ENCODE measurements around the gene AQP12A. TPM values are rescaled to one million over a fixed set of nuclear protein-coding genes. Genes with fewer than 3 reads are reported as not detected.
"Not testable (repeated sequence)": the region's sequence is repeated elsewhere in the genome, so short reads cannot be mapped to it uniquely, and the experiment has no call there.

The AQP12A gene
- total and polyA plus RNA-seq, 8 donors = not detected

GRCh38 chr2:240695593-240695992 is 3.9 kb downstream of the AQP12A start:
- H3K4me1 ChIP-seq; H3K27ac ChIP-seq; H3K36me3 ChIP-seq; H3K4me3 ChIP-seq; H3K9me3 ChIP-seq; DNase-seq; intact Hi-C loops (cut with DNase I; ENCODE audit: low total_unique reads): not testable (repeated sequence)
- H3K27me3 ChIP-seq = peaks cover 0 to 11% (median 0%) of the 10 kb centered on the region in 3 donors
- WGBS, 5 donors = no CpG with 5 or more reads among the region's 19 CpGs

GRCh38 chr2:240696469-240696868 is 4.8 kb downstream of the AQP12A start:
- peaks cover 0 to 17% (median 0%) of the 10 kb centered on the region in 3 donors for H3K27me3 ChIP-seq
- H3K4me3 ChIP-seq; H3K27ac ChIP-seq; DNase-seq; intact Hi-C loops (cut with DNase I; ENCODE audit: low total_unique reads); H3K36me3 ChIP-seq; H3K9me3 ChIP-seq; H3K4me1 ChIP-seq: not testable (repeated sequence)
- WGBS, 5 donors = 69 to 93% (median 87%) methylated on average over 2 to 4 of the region's 13 CpGs

- H3K4me3 ChIP-seq; H3K9me3 ChIP-seq; DNase-seq; H3K36me3 ChIP-seq; H3K27ac ChIP-seq; intact Hi-C loops (cut with DNase I; ENCODE audit: low total_unique reads); H3K4me1 ChIP-seq: not testable (repeated sequence)
- peaks cover 0 to 43% (median 0%) of the 10 kb centered on the region in 3 donors for H3K27me3 ChIP-seq
- 20 to 66% (median 54%) methylated on average over 1 to 6 of the region's 33 CpGs for WGBS, 5 donors
Observed at GRCh38 chr2:240698852-240699561, 7.3 kb downstream of the AQP12A start.

GRCh38 chr2:240699835-240700234 is 8.2 kb downstream of the AQP12A start:
- intact Hi-C loops (cut with DNase I; ENCODE audit: low total_unique reads) = loop anchor here (10.0 kb wide), 1 partner anchor 195 kb away; no protein-coding TSS in a partner anchor
- not testable (repeated sequence) for H3K4me1 ChIP-seq, H3K4me3 ChIP-seq, H3K36me3 ChIP-seq, DNase-seq, H3K9me3 ChIP-seq, H3K27ac ChIP-seq
- H3K27me3 ChIP-seq = peaks cover 0 to 51% (median 0%) of the 10 kb centered on the region in 3 donors
- WGBS, 5 donors = 40 to 53% (median 46%) methylated on average over 6 to 8 of the region's 8 CpGs; no CpG with 5 or more reads in 1 of the 5 donors

DNA sequence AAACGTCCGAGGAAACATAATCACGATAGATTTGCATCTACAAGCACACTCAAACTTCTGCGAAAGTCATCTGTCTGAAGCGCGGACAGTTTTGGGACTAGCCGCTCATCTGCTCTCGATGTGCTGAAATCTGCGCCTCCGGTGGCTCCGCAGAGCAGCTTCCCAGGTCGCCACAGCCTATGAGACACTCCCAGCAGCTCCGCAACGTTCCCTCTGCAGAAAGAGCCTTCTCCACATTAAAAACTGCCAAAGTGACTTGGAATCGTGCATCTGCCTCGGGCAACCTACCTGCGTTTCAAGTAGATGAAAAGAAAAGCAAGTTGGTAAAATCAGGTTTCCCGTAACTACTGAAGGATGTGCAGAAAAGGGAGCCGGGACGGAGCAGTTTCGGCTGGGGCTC is 8.9 kb downstream of the AQP12A start:
- H3K4me1 ChIP-seq, H3K27ac ChIP-seq, H3K36me3 ChIP-seq, H3K9me3 ChIP-seq, DNase-seq, H3K4me3 ChIP-seq: not testable (repeated sequence)
- 74 to 82% (median 79%) methylated on average over 13 to 20 of the region's 21 CpGs for WGBS, 5 donors
- intact Hi-C loops (cut with DNase I; ENCODE audit: low total_unique reads) = loop anchor here (10.0 kb wide), 1 partner anchor 196 kb away; no protein-coding TSS in a partner anchor
- peaks cover 0 to 56% (median 0%) of the 10 kb centered on the region in 3 donors for H3K27me3 ChIP-seq

GRCh38 chr2:240701091-240701735 is 9.5 kb downstream of the AQP12A start:
- Histone ChIP-seq H3K27me3 (peaks cover 0 to 57% (median 0%) of the 10 kb centered on the region in 3 donors), H3K9me3 (no peaks in the 10 kb centered on the region), H3K4me3 (no peak overlapping the region), H3K36me3 (no peaks in the 10 kb centered on the region), H3K27ac (no peak overlapping the region), H3K4me1 (no peaks in the 10 kb centered on the region)
- TF ChIP-seq EP300 (IDR thresholded peaks at IDR 0.05) (no peak), POLR2AphosphoS5 (IDR thresholded peaks at IDR 0.05) (no peak), POLR2A (IDR thresholded peaks at IDR 0.05) (no peak)
- TF ChIP-seq, protein P1, sequence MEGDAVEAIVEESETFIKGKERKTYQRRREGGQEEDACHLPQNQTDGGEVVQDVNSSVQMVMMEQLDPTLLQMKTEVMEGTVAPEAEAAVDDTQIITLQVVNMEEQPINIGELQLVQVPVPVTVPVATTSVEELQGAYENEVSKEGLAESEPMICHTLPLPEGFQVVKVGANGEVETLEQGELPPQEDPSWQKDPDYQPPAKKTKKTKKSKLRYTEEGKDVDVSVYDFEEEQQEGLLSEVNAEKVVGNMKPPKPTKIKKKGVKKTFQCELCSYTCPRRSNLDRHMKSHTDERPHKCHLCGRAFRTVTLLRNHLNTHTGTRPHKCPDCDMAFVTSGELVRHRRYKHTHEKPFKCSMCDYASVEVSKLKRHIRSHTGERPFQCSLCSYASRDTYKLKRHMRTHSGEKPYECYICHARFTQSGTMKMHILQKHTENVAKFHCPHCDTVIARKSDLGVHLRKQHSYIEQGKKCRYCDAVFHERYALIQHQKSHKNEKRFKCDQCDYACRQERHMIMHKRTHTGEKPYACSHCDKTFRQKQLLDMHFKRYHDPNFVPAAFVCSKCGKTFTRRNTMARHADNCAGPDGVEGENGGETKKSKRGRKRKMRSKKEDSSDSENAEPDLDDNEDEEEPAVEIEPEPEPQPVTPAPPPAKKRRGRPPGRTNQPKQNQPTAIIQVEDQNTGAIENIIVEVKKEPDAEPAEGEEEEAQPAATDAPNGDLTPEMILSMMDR (IDR thresholded peaks at IDR 0.05) = no peak
- WGBS, 5 donors = 78 to 89% (median 84%) methylated on average over 5 to 67 of the region's 67 CpGs
- intact Hi-C loops (cut with DNase I; ENCODE audit: low total_unique reads) = loop anchor here (10.0 kb wide), 1 partner anchor 196 kb away; no protein-coding TSS in a partner anchor
- no peak for DNase-seq

All from stomach (tissue), 9 donors.